ENCODE data around the gene ABTB1.

Gene ABTB1

GRCh38 chr3:127640042-127640355, 32.8 kb upstream of the ABTB1 start:
- TF ChIP-seq CTCF (IDR thresholded peaks at IDR 0.05; ENCODE audit: insufficient read depth, low read depth, low read length, missing control alignments) = no peak
- no peak for DNase-seq (ENCODE audit: low read depth)
- H3K4me3 ChIP-seq (ENCODE audit: low read depth, low read length) = no peak overlapping the region

- no peak for TF ChIP-seq CTCF (IDR thresholded peaks at IDR 0.05; ENCODE audit: insufficient read depth, low read depth, low read length, missing control alignments)
- DNase-seq (ENCODE audit: low read depth) = no peak
- no peak overlapping the region for H3K4me3 ChIP-seq (ENCODE audit: low read depth, low read length)
Observed at GRCh38 chr3:127644641-127645370, 27.9 kb upstream of the ABTB1 start.

- TF ChIP-seq CTCF (IDR thresholded peaks at IDR 0.05; ENCODE audit: insufficient read depth, low read depth, low read length, missing control alignments) = no peak
- no peak for DNase-seq (ENCODE audit: low read depth)
- no peak overlapping the region for H3K4me3 ChIP-seq (ENCODE audit: low read depth, low read length)
Observed at GRCh38 chr3:127645371-127646015, 27.3 kb upstream of the ABTB1 start.

GRCh38 chr3:127646501-127647046, 26.2 kb upstream of the ABTB1 start:
- DNase-seq (ENCODE audit: low read depth) = no peak
- TF ChIP-seq CTCF (IDR thresholded peaks at IDR 0.05; ENCODE audit: insufficient read depth, low read depth, low read length, missing control alignments) = no peak
- no peak overlapping the region for H3K4me3 ChIP-seq (ENCODE audit: low read depth, low read length)

- no peak for TF ChIP-seq CTCF (IDR thresholded peaks at IDR 0.05; ENCODE audit: insufficient read depth, low read depth, low read length, missing control alignments)
- DNase-seq (ENCODE audit: low read depth) = no peak
- H3K4me3 ChIP-seq (ENCODE audit: low read depth, low read length) = no peak overlapping the region
Observed at GRCh38 chr3:127647166-127647844, 25.4 kb upstream of the ABTB1 start.

- no peak for TF ChIP-seq CTCF (IDR thresholded peaks at IDR 0.05; ENCODE audit: insufficient read depth, low read depth, low read length, missing control alignments)
- no peak overlapping the region for H3K4me3 ChIP-seq (ENCODE audit: low read depth, low read length)
- DNase-seq (ENCODE audit: low read depth) = no peak
Observed at GRCh38 chr3:127647845-127648204, 24.9 kb upstream of the ABTB1 start.

Data from GM12865 (cell line).